Hepatocyte (in vitro differentiated cells): Measurements from ENCODE around the gene ARIH2.

Experiments used
- CTCF ChIP-seq: fragments of 200-600 bp; sonication (generic); IDR thresholded peaks from 2 replicates; pipeline ENCODE4 v1.5.1; 2016; ENCODE audit warnings: antibody characterized with exemption, mild to moderate bottlenecking; ENCODE audit not compliant: poor library complexity
- EZH2phosphoT487 ChIP-seq: fragments of 200-600 bp; sonication (generic); IDR thresholded peaks from one replicate; pipeline ENCODE4 v1.6.1; 2018; ENCODE audit warnings: antibody characterized with exemption, mild to moderate bottlenecking, low read depth, moderate library complexity; ENCODE audit not compliant: unreplicated experiment, severe bottlenecking

DNA sequence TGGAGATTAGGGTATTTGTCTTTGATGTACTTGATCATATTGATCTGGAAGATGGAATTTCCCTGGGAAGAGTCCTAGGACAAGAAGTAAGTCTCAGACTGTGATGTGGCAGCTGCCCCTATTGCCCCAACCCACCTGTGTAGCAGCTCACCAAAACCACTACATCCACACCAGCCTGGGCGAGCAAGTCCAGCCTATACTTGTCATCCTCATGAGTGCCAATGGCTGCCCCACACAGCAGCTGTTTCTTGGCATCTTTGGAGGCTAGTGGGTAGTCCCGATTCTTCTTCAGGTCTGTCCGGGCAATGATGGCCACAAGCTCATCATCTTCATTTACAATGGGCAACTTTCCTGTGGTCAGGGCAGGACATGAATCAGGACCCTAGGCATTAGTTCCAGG lies 107.9 kb downstream of the ARIH2 start:
- TF ChIP-seq CTCF (no peak), EZH2phosphoT487 (no peak)
